IMR-90 (cell line): ENCODE results near the gene PRR5. TPM values are rescaled to one million over a fixed set of nuclear protein-coding genes. Genes with fewer than 3 reads are reported as not detected.
"Not testable (repeated sequence)": the region's sequence is repeated elsewhere in the genome, so short reads cannot be mapped to it uniquely, and the experiment has no call there.

Source experiments
- ATAC-seq: fragments of 200-7000 bp; cut with Tn5 transposase; 2 replicates; pipeline ENCODE4 v1.9.1; 2020; ENCODE audit warnings: low read depth, mild to moderate bottlenecking, moderate library complexity
- BruUV-seq: library from RNA; stranded (reverse); fragments of 400-500 nt; replicated peaks from 2 replicates; lab custom pipeline; 2021; lab: Mats Ljungman, UMichigan
- CTCF ChIA-PET: fragments of 300-600 bp; formaldehyde crosslinking; extraction: SDS; loops from one replicate; lab custom pipeline; 2021; ENCODE audit warnings: antibody characterized with exemption; lab: Yijun Ruan, JAX
- POLR2A ChIA-PET: fragments of 300-600 bp; sonication (Branson Sonifier 250); formaldehyde crosslinking; loops from one replicate; lab custom pipeline; 2022; ENCODE audit warnings: antibody characterized with exemption; ENCODE audit not compliant: unreplicated experiment; lab: Charles Lee
- DNase-seq: peaks from one replicate; pipeline ENCODE4 v3.0.0; 2013
- H2AFZ ChIP-seq: replicated peaks from 2 replicates; pipeline ENCODE3; 2013; ENCODE audit warnings: low read length, mild to moderate bottlenecking; ENCODE audit not compliant: poor library complexity
- H2AK5ac ChIP-seq: 2 replicates; pipeline ENCODE4 v1.6.1; 2013; ENCODE audit warnings: low read depth, low read length, inconsistent platforms
- H2AK9ac ChIP-seq: replicated peaks from 2 replicates; pipeline ENCODE3; 2013; ENCODE audit warnings: mild to moderate bottlenecking, low read depth, low read length, moderate library complexity; ENCODE audit not compliant: poor library complexity
- H2BK120ac ChIP-seq: 2 replicates; pipeline ENCODE4 v1.6.1; 2013; ENCODE audit warnings: low read depth, low read length, inconsistent platforms
- H2BK15ac ChIP-seq: 3 replicates; pipeline ENCODE4 v1.6.1; 2013; ENCODE audit warnings: low read depth, low read length, inconsistent platforms
- H2BK20ac ChIP-seq: 2 replicates; pipeline ENCODE4 v1.6.1; 2013; ENCODE audit warnings: low read depth, mild to moderate bottlenecking, inconsistent platforms, low read length, moderate library complexity
- H2BK5ac ChIP-seq: 2 replicates; pipeline ENCODE4 v1.6.1; 2013; ENCODE audit warnings: mild to moderate bottlenecking, low read depth, low read length, inconsistent platforms; ENCODE audit not compliant: poor library complexity, severe bottlenecking
- H3K14ac ChIP-seq: replicated peaks from 2 replicates; pipeline ENCODE4 v1.6.1; 2013; ENCODE audit warnings: low read depth, low read length, inconsistent platforms
- H3K18ac ChIP-seq: 2 replicates; pipeline ENCODE4 v1.6.1; 2013; ENCODE audit warnings: low read depth, low read length, control low read depth
- H3K23ac ChIP-seq: 2 replicates; pipeline ENCODE4 v1.6.1; 2013; ENCODE audit warnings: low read depth, low read length, inconsistent platforms
- H3K27ac ChIP-seq: 2 replicates; pipeline ENCODE4 v1.5.1; 2013; ENCODE audit warnings: mild to moderate bottlenecking, control low read depth, low read length; ENCODE audit not compliant: insufficient read depth
- H3K27me3 ChIP-seq: 2 replicates; pipeline ENCODE4 v1.6.1; 2013; ENCODE audit warnings: low read length; ENCODE audit not compliant: control insufficient read depth, insufficient read depth
- H3K36me3 ChIP-seq: 2 replicates; pipeline ENCODE4 v1.6.1; 2013; ENCODE audit warnings: low read length, mixed read lengths; ENCODE audit not compliant: control insufficient read depth, insufficient read depth
- H3K4ac ChIP-seq: 2 replicates; pipeline ENCODE4 v1.6.1; 2013; ENCODE audit warnings: low read depth, low read length, inconsistent platforms
- H3K4me1 ChIP-seq: 2 replicates; pipeline ENCODE4 v1.6.1; 2013; ENCODE audit warnings: low read length, mixed read lengths; ENCODE audit not compliant: control insufficient read depth, insufficient read depth
- H3K4me2 ChIP-seq: 2 replicates; pipeline ENCODE4 v1.6.1; 2013; ENCODE audit warnings: low read depth, mild to moderate bottlenecking, control low read depth, low read length, moderate library complexity
- H3K4me3 ChIP-seq: 2 replicates; pipeline ENCODE4 v1.5.1; 2013; ENCODE audit warnings: low read depth, mild to moderate bottlenecking, control low read depth, low read length, moderate library complexity; ENCODE audit not compliant: insufficient read depth
- H3K56ac ChIP-seq: 2 replicates; pipeline ENCODE4 v1.6.1; 2013; ENCODE audit warnings: low read length, inconsistent platforms; ENCODE audit not compliant: insufficient read depth; ENCODE audit errors: extremely low read depth
- H3K79me1 ChIP-seq, 2 experiments: 2 replicates each; pipeline ENCODE4 v1.6.1; 2013; ENCODE audit warnings: low read length in 2 of 2, inconsistent platforms in 1 of 2, low read depth in 1 of 2
- H3K9ac ChIP-seq: 2 replicates; pipeline ENCODE4 v1.6.1; 2013; ENCODE audit warnings: low read depth, low read length, control low read depth
- H3K9me1 ChIP-seq: 2 replicates; pipeline ENCODE4 v1.6.1; 2013; ENCODE audit warnings: low read length, inconsistent platforms; ENCODE audit not compliant: insufficient read depth
- H3K9me3 ChIP-seq: 2 replicates; pipeline ENCODE4 v1.6.1; 2013; ENCODE audit warnings: low read length; ENCODE audit not compliant: control insufficient read depth, insufficient read depth
- H4K20me1 ChIP-seq: 2 replicates; pipeline ENCODE4 v1.6.1; 2013; ENCODE audit warnings: low read length, inconsistent platforms; ENCODE audit not compliant: insufficient read depth
- H4K5ac ChIP-seq: 2 replicates; pipeline ENCODE4 v1.6.1; 2013; ENCODE audit warnings: mild to moderate bottlenecking, low read depth, low read length, control low read depth
- H4K8ac ChIP-seq, 2 experiments: 2 replicates each; pipeline ENCODE4 v1.6.1; 2013; ENCODE audit warnings: low read depth in 2 of 2, low read length in 2 of 2, control low read depth in 1 of 2, inconsistent platforms in 1 of 2
- H4K91ac ChIP-seq: 2 replicates; pipeline ENCODE4 v1.6.1; 2013; ENCODE audit warnings: low read depth, low read length, inconsistent platforms; ENCODE audit not compliant: insufficient read depth
- WGBS, 2 experiments: methylation state at CpG; one replicate each; pipeline versions ENCODE4 v1.1.5 to v1.1.7; 2013; ENCODE audit warnings: missing lambda C conversion rate in 2 of 2; ENCODE audit not compliant: insufficient read length in 1 of 2; ENCODE audit errors: extremely low coverage in 2 of 2; 5-methylcytosine and 5-hydroxymethylcytosine counted together
- dilution Hi-C: fragments of 300-500 bp; cut with HindIII; formaldehyde crosslinking; loops from one replicate; pipeline ENCODE4 v1.14.3; 2018; ENCODE audit warnings: low sequenced_read_pairs; ENCODE audit not compliant: unreplicated experiment
- in situ Hi-C: fragments of 300-500 bp; cut with MboI; formaldehyde crosslinking; loops from 3 replicates; pipeline ENCODE4 v1.14.3; 2019; ENCODE audit warnings: low sequenced_read_pairs, inconsistent platforms, mixed read lengths
- intact Hi-C: fragments of 100-400 bp; cut with micrococcal nuclease; formaldehyde crosslinking; loops from 2 replicates; pipeline ENCODE4 v1.10.0; 2022
- polyA plus RNA-seq, 3 experiments: library from polyadenylated mRNA; depleted of rRNA; stranded (reverse); fragments of >200 nt; gene quantifications; 2 replicates each; pipeline ENCODE4 v1.2.3, GENCODE V29; 2012; ENCODE audit warnings: low replicate concordance in 1 of 3
- total RNA-seq: library from RNA; depleted of rRNA; stranded (reverse); fragments of >200 nt; gene quantifications from 2 replicates; pipeline ENCODE4 v1.2.3, GENCODE V29; 2012

PRR5 gene
- total and polyA plus RNA-seq, 2 of the 4 experiments (the other 2 are of a cell fraction) = 8.1 to 24.3 TPM

DNA sequence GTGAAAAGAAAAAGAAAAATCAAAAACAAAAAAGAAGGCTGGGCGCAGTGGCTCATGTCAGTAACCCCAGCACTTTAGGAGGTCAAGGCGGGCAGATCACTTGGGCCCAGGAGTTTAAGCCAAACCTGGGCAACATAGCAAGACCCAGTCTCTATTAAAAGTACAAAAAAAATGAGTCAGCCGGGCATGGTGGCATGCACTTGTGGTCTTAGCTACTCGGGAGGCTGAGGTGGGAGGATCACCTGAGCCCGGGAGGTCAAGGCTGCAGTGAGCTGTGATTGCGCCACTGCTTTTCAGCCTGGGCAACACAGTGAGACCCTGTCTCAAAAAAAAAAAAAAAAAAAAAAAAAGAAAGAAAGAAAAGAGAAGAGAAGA is 26.0 kb upstream of the PRR5 start:
- H4K8ac ChIP-seq, DNase-seq, H3K23ac ChIP-seq, H4K5ac ChIP-seq, H2BK5ac ChIP-seq, dilution Hi-C loops, H3K27ac ChIP-seq, H2BK120ac ChIP-seq, H2AK5ac ChIP-seq, H4K91ac ChIP-seq, H3K4me3 ChIP-seq, in situ Hi-C loops, H2BK20ac ChIP-seq, H3K4me2 ChIP-seq, H3K9me3 ChIP-seq, intact Hi-C loops, H2AK9ac ChIP-seq, H3K9ac ChIP-seq, H3K56ac ChIP-seq, H2BK15ac ChIP-seq, POLR2A ChIA-PET, H3K9me1 ChIP-seq, ATAC-seq, H3K36me3 ChIP-seq, H3K18ac ChIP-seq, BruUV-seq, H3K14ac ChIP-seq, H2AFZ ChIP-seq, H3K4ac ChIP-seq, H3K27me3 ChIP-seq: not testable (repeated sequence)
- WGBS, 2 experiments = 87% methylated on average over 3 of the region's 6 CpGs; no CpG with 5 or more reads in 1 of the 2 experiments
- CTCF ChIA-PET = interaction anchor here (0.6 kb wide), 2 partner anchors 9 to 185 kb away, joined by 4 read pairs; no protein-coding TSS in a partner anchor
- H4K20me1 ChIP-seq = peaks cover 17% of the 10 kb centered on the region
- peaks cover 3 to 25% of the 10 kb centered on the region in 2 experiments; a peak in 2 of 4 replicates for H3K79me1 ChIP-seq
- H3K4me1 ChIP-seq = peaks cover 11% of the 10 kb centered on the region; the same call in 1 of the 2 replicates
